WTC11 (cell line): Measurements from ENCODE around the gene SERAC1. TPM values are rescaled to one million over a fixed set of nuclear protein-coding genes. Genes with fewer than 3 reads are reported as not detected.

ENCODE experiments used
- ATAC-seq: fragments of 200-7000 bp; cut with Tn5 transposase; 2 replicates; pipeline ENCODE4 v1.10.0; 2021; ENCODE audit warnings: mild to moderate bottlenecking, moderate library complexity
- CTCF ChIA-PET: fragments of 300-600 bp; sonication (Branson Sonifier 250); formaldehyde crosslinking; loops from one replicate; lab custom pipeline; 2021; ENCODE audit warnings: antibody characterized with exemption; lab: Charles Lee
- POLR2A ChIA-PET: fragments of 350-600 bp; sonication (Branson Sonifier 250); formaldehyde crosslinking; loops from one replicate; lab custom pipeline; 2021; ENCODE audit warnings: antibody characterized with exemption; lab: Charles Lee
- DNase-seq: peaks from one replicate; pipeline ENCODE4 v3.0.0; 2021; ENCODE audit warnings: low spot score
- H3K27ac Mint-ChIP-seq: 2 replicates; pipeline ENCODE4 v1.8.0; 2021; ENCODE audit warnings: mixed read lengths
- H3K27me3 Mint-ChIP-seq: 2 replicates; pipeline ENCODE4 v1.8.0; 2021; ENCODE audit warnings: low read depth, mild to moderate bottlenecking, moderate library complexity, mixed read lengths
- H3K36me3 Mint-ChIP-seq: 2 replicates; pipeline ENCODE4 v1.8.0; 2021; ENCODE audit warnings: mixed read lengths
- H3K4me1 Mint-ChIP-seq: 2 replicates; pipeline ENCODE4 v1.8.0; 2022; ENCODE audit warnings: mixed read lengths
- H3K4me3 Mint-ChIP-seq: 2 replicates; pipeline ENCODE4 v1.8.0; 2021; ENCODE audit warnings: mild to moderate bottlenecking, moderate library complexity, mixed read lengths
- H3K9me3 Mint-ChIP-seq: 2 replicates; pipeline ENCODE4 v1.8.0; 2021; ENCODE audit warnings: mixed read lengths
- CREM ChIP-seq: sonication (generic); formaldehyde crosslinking; IDR thresholded peaks from 2 replicates; pipeline ENCODE4 v1.8.1; 2022; ENCODE audit warnings: mild to moderate bottlenecking, missing genetic modification reagents, moderate library complexity
- CTCF ChIP-seq: fragments of 200-600 bp; IDR thresholded peaks from 2 replicates; pipeline ENCODE4 v1.8.0; 2022; ENCODE audit warnings: antibody characterized with exemption
- FOXJ3 ChIP-seq: sonication (generic); formaldehyde crosslinking; IDR thresholded peaks from 2 replicates; pipeline ENCODE4 v1.9.0; 2021; ENCODE audit warnings: missing genetic modification reagents, mild to moderate bottlenecking, borderline replicate concordance
- FOXP1 ChIP-seq: sonication (generic); formaldehyde crosslinking; IDR thresholded peaks from 2 replicates; pipeline ENCODE4 v1.8.0; 2022; ENCODE audit warnings: missing genetic modification reagents, mild to moderate bottlenecking, moderate library complexity, borderline replicate concordance
- FOXP4 ChIP-seq: sonication (generic); formaldehyde crosslinking; IDR thresholded peaks from 2 replicates; pipeline ENCODE4 v1.8.0; 2022; ENCODE audit warnings: mild to moderate bottlenecking, missing genetic modification reagents
- GABPB1 ChIP-seq: sonication (generic); formaldehyde crosslinking; IDR thresholded peaks from 2 replicates; pipeline ENCODE4 v1.8.1; 2023; ENCODE audit warnings: mild to moderate bottlenecking, missing genetic modification reagents
- JUN ChIP-seq: sonication (generic); formaldehyde crosslinking; IDR thresholded peaks from 2 replicates; pipeline ENCODE4 v1.8.0; 2023; ENCODE audit warnings: mild to moderate bottlenecking, missing genetic modification reagents
- MXD4 ChIP-seq: fragments of 250-450 bp; sonication (Bioruptor Pico); IDR thresholded peaks from 2 replicates; pipeline ENCODE4 v1.8.0; 2021; ENCODE audit warnings: mild to moderate bottlenecking, moderate library complexity, borderline replicate concordance
- NFATC4 ChIP-seq: fragments of 250-450 bp; sonication (Bioruptor Pico); IDR thresholded peaks from 2 replicates; pipeline ENCODE4 v1.9.0; 2021; ENCODE audit warnings: mild to moderate bottlenecking
- NR2C2 ChIP-seq: sonication (generic); formaldehyde crosslinking; IDR thresholded peaks from 2 replicates; pipeline ENCODE4 v1.8.0; 2022; ENCODE audit warnings: mild to moderate bottlenecking, missing genetic modification reagents
- NR3C1 ChIP-seq: sonication (generic); formaldehyde crosslinking; conservative IDR thresholded peaks from 2 replicates; pipeline ENCODE4 v1.8.1; 2023; ENCODE audit warnings: low read depth, mild to moderate bottlenecking, missing genetic modification reagents
- PRRX2 ChIP-seq: fragments of 250-450 bp; sonication (Bioruptor Pico); IDR thresholded peaks from 2 replicates; pipeline ENCODE4 v1.8.0; 2021; ENCODE audit warnings: mild to moderate bottlenecking
- SMAD4 ChIP-seq: sonication (generic); formaldehyde crosslinking; IDR thresholded peaks from 2 replicates; pipeline ENCODE4 v1.8.0; 2022; ENCODE audit warnings: mild to moderate bottlenecking, missing genetic modification reagents
- TP53 ChIP-seq: sonication (generic); formaldehyde crosslinking; IDR thresholded peaks from 2 replicates; pipeline ENCODE4 v1.8.1; 2023; ENCODE audit warnings: mild to moderate bottlenecking, missing genetic modification reagents
- USF2 ChIP-seq: sonication (generic); formaldehyde crosslinking; IDR thresholded peaks from 2 replicates; pipeline ENCODE4 v1.8.1; 2023; ENCODE audit warnings: mild to moderate bottlenecking, missing genetic modification reagents, moderate library complexity
- ZBTB21 ChIP-seq: sonication (generic); formaldehyde crosslinking; IDR thresholded peaks from 2 replicates; pipeline ENCODE4 v1.8.1; 2023; ENCODE audit warnings: mild to moderate bottlenecking, missing genetic modification reagents, borderline replicate concordance
- ZNF317 ChIP-seq: sonication (generic); formaldehyde crosslinking; IDR thresholded peaks from 2 replicates; pipeline ENCODE4 v1.8.1; 2023; ENCODE audit warnings: low read depth, mild to moderate bottlenecking, moderate library complexity, missing genetic modification reagents, borderline replicate concordance
- ZNF396 ChIP-seq: fragments of 250-450 bp; sonication (Bioruptor Pico); IDR thresholded peaks from 2 replicates; pipeline ENCODE4 v1.8.0; 2021; ENCODE audit warnings: mild to moderate bottlenecking, moderate library complexity, borderline replicate concordance
- ZSCAN18 ChIP-seq: fragments of 250-450 bp; sonication (Bioruptor Pico); IDR thresholded peaks from 2 replicates; pipeline ENCODE4 v2.1.2; 2022; ENCODE audit warnings: mild to moderate bottlenecking, moderate library complexity
- total RNA-seq: library from RNA; stranded (reverse); gene quantifications from 3 replicates; pipeline ENCODE4 v1.2.3, GENCODE V29; 2021
- TF ChIP-seq, protein P1 (sequence below): sonication (generic); formaldehyde crosslinking; IDR thresholded peaks from 2 replicates; pipeline ENCODE4 v1.8.0; 2022; ENCODE audit warnings: missing genetic modification reagents
- TF ChIP-seq, protein P2 (sequence below): sonication (generic); formaldehyde crosslinking; IDR thresholded peaks from 2 replicates; pipeline ENCODE4 v1.8.0; 2022; ENCODE audit warnings: mild to moderate bottlenecking, missing genetic modification reagents
- TF ChIP-seq, protein P3 (sequence below): sonication (generic); formaldehyde crosslinking; IDR thresholded peaks from 2 replicates; pipeline ENCODE4 v1.8.1; 2023; ENCODE audit warnings: mild to moderate bottlenecking, missing genetic modification reagents

Gene SERAC1
- total RNA-seq, 1 experiment from 2014 or later, result 14.1 TPM

DNA sequence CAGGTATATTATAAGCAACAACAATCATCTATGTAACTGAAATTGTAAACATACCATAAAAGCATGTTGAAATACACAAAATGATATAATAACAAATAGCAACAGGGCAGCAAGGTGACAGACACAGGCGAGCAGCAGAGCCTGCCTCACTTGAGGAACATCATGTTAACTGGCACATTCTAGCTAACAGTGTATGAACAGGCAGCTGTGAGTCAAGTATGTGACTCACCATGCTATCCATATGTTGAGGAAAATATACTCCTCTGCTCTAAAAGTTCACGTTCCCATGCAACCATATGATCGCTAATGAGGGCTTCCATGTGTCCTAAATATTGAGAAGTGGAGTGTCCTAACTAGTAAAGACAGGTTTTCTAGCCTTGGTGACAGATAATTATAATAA, 18.4 kb downstream of the SERAC1 start (continued):
- TF ChIP-seq FOXJ3 (no peak), USF2 (CRISPR knock-in tag) (no peak), JUN (CRISPR knock-in tag) (no peak), SMAD4 (CRISPR knock-in tag) (no peak)
- TF ChIP-seq, protein P1, sequence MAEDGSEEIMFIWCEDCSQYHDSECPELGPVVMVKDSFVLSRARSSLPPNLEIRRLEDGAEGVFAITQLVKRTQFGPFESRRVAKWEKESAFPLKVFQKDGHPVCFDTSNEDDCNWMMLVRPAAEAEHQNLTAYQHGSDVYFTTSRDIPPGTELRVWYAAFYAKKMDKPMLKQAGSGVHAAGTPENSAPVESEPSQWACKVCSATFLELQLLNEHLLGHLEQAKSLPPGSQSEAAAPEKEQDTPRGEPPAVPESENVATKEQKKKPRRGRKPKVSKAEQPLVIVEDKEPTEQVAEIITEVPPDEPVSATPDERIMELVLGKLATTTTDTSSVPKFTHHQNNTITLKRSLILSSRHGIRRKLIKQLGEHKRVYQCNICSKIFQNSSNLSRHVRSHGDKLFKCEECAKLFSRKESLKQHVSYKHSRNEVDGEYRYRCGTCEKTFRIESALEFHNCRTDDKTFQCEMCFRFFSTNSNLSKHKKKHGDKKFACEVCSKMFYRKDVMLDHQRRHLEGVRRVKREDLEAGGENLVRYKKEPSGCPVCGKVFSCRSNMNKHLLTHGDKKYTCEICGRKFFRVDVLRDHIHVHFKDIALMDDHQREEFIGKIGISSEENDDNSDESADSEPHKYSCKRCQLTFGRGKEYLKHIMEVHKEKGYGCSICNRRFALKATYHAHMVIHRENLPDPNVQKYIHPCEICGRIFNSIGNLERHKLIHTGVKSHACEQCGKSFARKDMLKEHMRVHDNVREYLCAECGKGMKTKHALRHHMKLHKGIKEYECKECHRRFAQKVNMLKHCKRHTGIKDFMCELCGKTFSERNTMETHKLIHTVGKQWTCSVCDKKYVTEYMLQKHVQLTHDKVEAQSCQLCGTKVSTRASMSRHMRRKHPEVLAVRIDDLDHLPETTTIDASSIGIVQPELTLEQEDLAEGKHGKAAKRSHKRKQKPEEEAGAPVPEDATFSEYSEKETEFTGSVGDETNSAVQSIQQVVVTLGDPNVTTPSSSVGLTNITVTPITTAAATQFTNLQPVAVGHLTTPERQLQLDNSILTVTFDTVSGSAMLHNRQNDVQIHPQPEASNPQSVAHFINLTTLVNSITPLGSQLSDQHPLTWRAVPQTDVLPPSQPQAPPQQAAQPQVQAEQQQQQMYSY (CRISPR knock-in tag), result no peak
- TF ChIP-seq, protein P2, sequence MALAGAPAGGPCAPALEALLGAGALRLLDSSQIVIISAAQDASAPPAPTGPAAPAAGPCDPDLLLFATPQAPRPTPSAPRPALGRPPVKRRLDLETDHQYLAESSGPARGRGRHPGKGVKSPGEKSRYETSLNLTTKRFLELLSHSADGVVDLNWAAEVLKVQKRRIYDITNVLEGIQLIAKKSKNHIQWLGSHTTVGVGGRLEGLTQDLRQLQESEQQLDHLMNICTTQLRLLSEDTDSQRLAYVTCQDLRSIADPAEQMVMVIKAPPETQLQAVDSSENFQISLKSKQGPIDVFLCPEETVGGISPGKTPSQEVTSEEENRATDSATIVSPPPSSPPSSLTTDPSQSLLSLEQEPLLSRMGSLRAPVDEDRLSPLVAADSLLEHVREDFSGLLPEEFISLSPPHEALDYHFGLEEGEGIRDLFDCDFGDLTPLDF (CRISPR knock-in tag), result no peak

DNA sequence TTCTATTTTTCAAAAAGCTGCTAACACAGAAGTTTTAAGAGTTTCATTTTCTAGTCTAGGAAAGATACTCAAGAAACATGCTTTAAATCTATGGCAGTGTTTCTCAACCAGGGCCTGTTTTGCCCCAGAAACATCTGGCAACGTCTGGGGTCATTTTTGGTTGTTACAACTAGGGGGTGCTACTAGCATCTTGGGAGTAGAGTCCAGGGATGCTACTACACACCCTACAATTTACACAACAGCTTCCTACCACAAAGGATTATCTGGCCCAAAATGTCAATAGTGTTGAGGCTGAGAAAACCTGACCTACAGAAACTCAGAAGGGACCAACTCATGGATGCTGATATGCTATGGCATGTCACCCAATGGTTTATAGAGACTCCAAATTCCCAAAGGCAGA, 24.4 kb downstream of the SERAC1 start:
- Mint-ChIP-seq H3K36me3 (peaks cover 32% of the 10 kb centered on the region), H3K4me1 (no peaks in the 10 kb centered on the region), H3K4me3 (no peak overlapping the region), H3K27me3 (no peaks in the 10 kb centered on the region), H3K27ac (no peak overlapping the region), H3K9me3 (no peaks in the 10 kb centered on the region)
- ATAC-seq (peak; percentile 81), DNase-seq (peak; percentile 36)
- ChIA-PET CTCF (interaction anchor here (0.5 to 3.4 kb wide), 9 partner anchors 8 to 908 kb away, joined by 3 to 34 read pairs (median 4); no protein-coding TSS in a partner anchor), POLR2A (no interaction called here)
- no peak for TF ChIP-seq NR2C2
- peak; percentile 27; the same call in 1 of the 2 replicates for TF ChIP-seq CTCF
- no peak for TF ChIP-seq ZNF317 (CRISPR knock-in tag)
- no peak for TF ChIP-seq ZNF396
- TF ChIP-seq, all 79 proteins: peak for 1

GRCh38 chr6:158142789-158143188, 25.3 kb downstream of the SERAC1 start:
- Mint-ChIP-seq H3K4me3 (no peak overlapping the region), H3K27me3 (no peaks in the 10 kb centered on the region), H3K9me3 (no peaks in the 10 kb centered on the region), H3K36me3 (peaks cover 28% of the 10 kb centered on the region), H3K27ac (no peak overlapping the region), H3K4me1 (no peaks in the 10 kb centered on the region)
- ChIA-PET POLR2A (no interaction called here), CTCF (interaction anchor here (1.3 to 3.4 kb wide), 4 partner anchors 10 to 72 kb away, joined by 3 to 34 read pairs (median 11); no protein-coding TSS in a partner anchor)
- DNase-seq (no peak), ATAC-seq (no peak)
- no peak for TF ChIP-seq NFATC4
- no peak for TF ChIP-seq TP53 (CRISPR knock-in tag)
- no peak for TF ChIP-seq FOXP4
- no peak for TF ChIP-seq GABPB1 (CRISPR knock-in tag)
- TF ChIP-seq, protein P3, sequence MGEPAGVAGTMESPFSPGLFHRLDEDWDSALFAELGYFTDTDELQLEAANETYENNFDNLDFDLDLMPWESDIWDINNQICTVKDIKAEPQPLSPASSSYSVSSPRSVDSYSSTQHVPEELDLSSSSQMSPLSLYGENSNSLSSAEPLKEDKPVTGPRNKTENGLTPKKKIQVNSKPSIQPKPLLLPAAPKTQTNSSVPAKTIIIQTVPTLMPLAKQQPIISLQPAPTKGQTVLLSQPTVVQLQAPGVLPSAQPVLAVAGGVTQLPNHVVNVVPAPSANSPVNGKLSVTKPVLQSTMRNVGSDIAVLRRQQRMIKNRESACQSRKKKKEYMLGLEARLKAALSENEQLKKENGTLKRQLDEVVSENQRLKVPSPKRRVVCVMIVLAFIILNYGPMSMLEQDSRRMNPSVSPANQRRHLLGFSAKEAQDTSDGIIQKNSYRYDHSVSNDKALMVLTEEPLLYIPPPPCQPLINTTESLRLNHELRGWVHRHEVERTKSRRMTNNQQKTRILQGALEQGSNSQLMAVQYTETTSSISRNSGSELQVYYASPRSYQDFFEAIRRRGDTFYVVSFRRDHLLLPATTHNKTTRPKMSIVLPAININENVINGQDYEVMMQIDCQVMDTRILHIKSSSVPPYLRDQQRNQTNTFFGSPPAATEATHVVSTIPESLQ (CRISPR knock-in tag), result no peak
- TF ChIP-seq MXD4 (CRISPR knock-in tag), result no peak
- no peak for TF ChIP-seq PRRX2 (CRISPR knock-in tag)
- TF ChIP-seq FOXP1 (CRISPR knock-in tag), result no peak
- TF ChIP-seq CREM, result no peak
- no peak for TF ChIP-seq ZBTB21 (CRISPR knock-in tag)
- no peak for TF ChIP-seq ZSCAN18 (CRISPR knock-in tag)
- no peak for TF ChIP-seq NR3C1
